Stomach (tissue), 9 donors: Measurements from ENCODE around the gene FMO4. TPM values are rescaled to one million over a fixed set of nuclear protein-coding genes. Genes with fewer than 3 reads are reported as not detected.

Experiments
- DNase-seq, 2 donors: peaks; one replicate each; pipeline versions ENCODE4 v3.0.0 to v3.0.0-alpha.2; 2013 to 2019
- H3K27ac ChIP-seq, 5 donors: fragments of 200-600 bp in 4 of 5; sonication (generic) in 4 of 5; one replicate each; pipeline ENCODE4 v1.5.1; 2013 to 2019; ENCODE audit warnings: mild to moderate bottlenecking in 1 of 5, moderate library complexity in 1 of 5
- H3K27me3 ChIP-seq, 3 donors: fragments of 200-600 bp; sonication (generic); one replicate each; pipeline ENCODE4 v1.5.1; 2017 to 2019; ENCODE audit warnings: mixed run types in 1 of 3
- H3K36me3 ChIP-seq, 4 donors: fragments of 200-600 bp; sonication (generic); 1 replicate in 3 of 4; 2 replicates in 1 of 4; pipeline ENCODE4 v1.5.1; 2016 to 2019
- H3K4me1 ChIP-seq, 4 donors: fragments of 200-600 bp; sonication (generic); one replicate each; pipeline ENCODE4 v1.5.1; 2016 to 2019
- H3K4me3 ChIP-seq, 4 donors: fragments of 200-600 bp; sonication (generic) in 3 of 4; one replicate each; pipeline ENCODE4 v1.5.1; 2016 to 2019; ENCODE audit warnings: mild to moderate bottlenecking in 1 of 4
- H3K9me3 ChIP-seq, 4 donors: fragments of 200-600 bp; sonication (generic); one replicate each; pipeline ENCODE4 v1.5.1; 2016 to 2019
- EP300 ChIP-seq: sonication (generic); formaldehyde crosslinking; IDR thresholded peaks from one replicate; pipeline ENCODE4 v1.6.1; 2017; ENCODE audit warnings: antibody characterized with exemption
- POLR2A ChIP-seq, 4 donors: fragments of 450-650 bp; IDR thresholded peaks; one replicate each; pipeline ENCODE4 v1.6.1; 2016; ENCODE audit warnings: antibody characterized with exemption in 4 of 4, control low read depth in 2 of 4, mild to moderate bottlenecking in 1 of 4, moderate library complexity in 1 of 4
- POLR2AphosphoS5 ChIP-seq, 3 donors: sonication (generic); formaldehyde crosslinking; IDR thresholded peaks; one replicate each; pipeline ENCODE4 v1.6.1; 2016; ENCODE audit warnings: antibody characterized with exemption in 3 of 3
- WGBS, 5 donors: extraction: QIAGEN DNeasy Blood & Tissue Kit in 3 of 5; methylation state at CpG; one replicate each; pipeline versions ENCODE4 v1.1.5 to v1.1.7; 2013 to 2018; 5-methylcytosine and 5-hydroxymethylcytosine counted together
- intact Hi-C: fragments of 100-400 bp; cut with DNase I; formaldehyde crosslinking; loops from one replicate; pipeline ENCODE4 v1.15.1; 2023; ENCODE audit warnings: low total_unique reads
- polyA plus RNA-seq, 3 donors: library from polyadenylated mRNA; stranded (reverse); fragments of 200-250 nt; gene quantifications; one replicate each; pipeline ENCODE4 v1.2.3, GENCODE V29; 2013
- total RNA-seq, 5 donors: library from RNA; depleted of rRNA; stranded (reverse); fragments of >200 nt; gene quantifications; one replicate each; pipeline versions ENCODE4 v1.1.0 to v1.2.3, GENCODE V29; 2014 to 2016
- TF ChIP-seq, protein P1 (sequence below), 7 experiments: fragments of 450-650 bp in 4 of 7; fragments of 200-600 bp in 3 of 7; sonication (generic) in 3 of 7; IDR thresholded peaks; one replicate each; pipeline ENCODE4 v1.5.1; 2016 to 2019; ENCODE audit warnings: antibody characterized with exemption in 7 of 7, control low read depth in 2 of 7, mild to moderate bottlenecking in 1 of 7
- donor health status: healthy with polysubstance abuse.
- donor health status: Bipolar disorder and iron deficiency.
- donor health status: healthy.

Gene FMO4
- total and polyA plus RNA-seq, 8 donors: 0.89 to 12.2 (median 3.8) TPM; not detected in 1

DNA sequence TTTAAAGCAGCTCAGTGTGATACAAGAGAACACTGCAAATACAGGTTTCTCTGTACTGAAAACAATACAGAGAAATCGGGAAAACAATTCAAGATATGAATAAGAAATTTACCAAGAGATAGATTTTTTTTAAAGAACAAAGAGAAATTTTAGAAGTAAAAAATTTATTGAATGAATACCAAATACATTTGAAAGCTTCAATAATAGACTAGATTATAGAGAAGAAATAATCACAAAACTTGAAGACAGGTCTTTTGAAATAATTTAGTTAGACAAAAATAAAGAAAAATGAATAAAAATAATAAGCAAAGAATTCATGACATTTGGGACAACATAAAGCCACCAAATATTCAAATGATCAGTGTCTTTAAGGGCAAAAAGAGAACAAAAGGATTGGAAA lies 13.6 kb upstream of the FMO4 start:
- DNase-seq: no peak
- intact Hi-C loops: loop anchor here (10.0 kb wide), 1 partner anchor 56 kb away; the partner anchor contains the start of gene FMO1
- Histone ChIP-seq H3K4me3 (no peak overlapping the region), H3K27ac (no peak overlapping the region), H3K36me3 (no peaks in the 10 kb centered on the region), H3K9me3 (peaks cover 0 to 22% (median 18%) of the 10 kb centered on the region in 4 donors), H3K27me3 (no peaks in the 10 kb centered on the region), H3K4me1 (no peaks in the 10 kb centered on the region)
- TF ChIP-seq EP300: no peak
- WGBS, 5 donors: 90 to 96% (median 95%) methylated on average over 1 of the region's 1 CpG

DNA sequence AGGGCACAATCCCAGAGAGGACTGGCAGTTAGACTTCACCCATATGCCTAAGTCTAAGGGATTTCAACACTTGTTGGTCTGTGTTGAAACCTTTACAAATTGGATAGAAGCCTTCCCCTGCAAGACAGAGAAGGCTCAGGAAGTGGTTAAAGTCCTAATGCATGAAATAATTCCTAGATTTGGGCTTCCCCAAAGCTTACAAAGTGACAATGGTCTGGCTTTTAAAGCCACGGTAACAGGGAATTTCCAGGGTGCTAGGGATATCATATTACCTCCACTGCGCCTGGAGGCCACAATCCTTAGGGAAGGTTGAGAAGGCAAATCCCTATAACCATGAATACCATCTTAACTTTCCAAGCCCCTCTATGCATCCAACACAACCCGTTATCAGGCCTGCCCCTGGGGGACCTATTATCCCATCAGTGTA lies 3.3 kb upstream of the FMO4 start:
- 55 to 71% (median 59%) methylated on average over 1 to 3 of the region's 3 CpGs for WGBS, 5 donors
- intact Hi-C loops: no loop called here
- H3K27ac ChIP-seq: no peak overlapping the region
- H3K9me3 ChIP-seq: no peaks in the 10 kb centered on the region
- H3K27me3 ChIP-seq: no peaks in the 10 kb centered on the region
- no peak for TF ChIP-seq EP300
- no peak for TF ChIP-seq POLR2AphosphoS5 (IDR thresholded peaks at IDR 0.05)
- no peak for TF ChIP-seq POLR2A (IDR thresholded peaks at IDR 0.05)
- TF ChIP-seq, protein P1, sequence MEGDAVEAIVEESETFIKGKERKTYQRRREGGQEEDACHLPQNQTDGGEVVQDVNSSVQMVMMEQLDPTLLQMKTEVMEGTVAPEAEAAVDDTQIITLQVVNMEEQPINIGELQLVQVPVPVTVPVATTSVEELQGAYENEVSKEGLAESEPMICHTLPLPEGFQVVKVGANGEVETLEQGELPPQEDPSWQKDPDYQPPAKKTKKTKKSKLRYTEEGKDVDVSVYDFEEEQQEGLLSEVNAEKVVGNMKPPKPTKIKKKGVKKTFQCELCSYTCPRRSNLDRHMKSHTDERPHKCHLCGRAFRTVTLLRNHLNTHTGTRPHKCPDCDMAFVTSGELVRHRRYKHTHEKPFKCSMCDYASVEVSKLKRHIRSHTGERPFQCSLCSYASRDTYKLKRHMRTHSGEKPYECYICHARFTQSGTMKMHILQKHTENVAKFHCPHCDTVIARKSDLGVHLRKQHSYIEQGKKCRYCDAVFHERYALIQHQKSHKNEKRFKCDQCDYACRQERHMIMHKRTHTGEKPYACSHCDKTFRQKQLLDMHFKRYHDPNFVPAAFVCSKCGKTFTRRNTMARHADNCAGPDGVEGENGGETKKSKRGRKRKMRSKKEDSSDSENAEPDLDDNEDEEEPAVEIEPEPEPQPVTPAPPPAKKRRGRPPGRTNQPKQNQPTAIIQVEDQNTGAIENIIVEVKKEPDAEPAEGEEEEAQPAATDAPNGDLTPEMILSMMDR (IDR thresholded peaks at IDR 0.05): no peak
- no peaks in the 10 kb centered on the region for H3K36me3 ChIP-seq
- peaks cover 0 to 22% (median 16%) of the 10 kb centered on the region in 4 donors for H3K4me1 ChIP-seq
- no peak overlapping the region for H3K4me3 ChIP-seq
- no peak for DNase-seq

GRCh38 chr1:171311771-171312558 lies 2.0 kb upstream of the FMO4 start:
- intact Hi-C loops: no loop called here
- Histone ChIP-seq H3K27me3 (no peaks in the 10 kb centered on the region), H3K36me3 (peaks cover 0 to 4% (median 0%) of the 10 kb centered on the region in 4 donors), H3K4me1 (peaks cover 0 to 22% (median 16%) of the 10 kb centered on the region in 4 donors), H3K4me3 (no peak overlapping the region), H3K9me3 (no peaks in the 10 kb centered on the region), H3K27ac (no peak overlapping the region)
- whole genome bisulfite sequencing, 5 donors: 82 to 90% (median 88%) methylated on average over 8 of the region's 8 CpGs
- DNase-seq: no peak
- TF ChIP-seq POLR2A (IDR thresholded peaks at IDR 0.05) (no peak), POLR2AphosphoS5 (IDR thresholded peaks at IDR 0.05) (no peak), EP300 (no peak)

- intact Hi-C loops: no loop called here
- DNase-seq: no peak
- H3K9me3 ChIP-seq: no peaks in the 10 kb centered on the region
- no peaks in the 10 kb centered on the region for H3K27me3 ChIP-seq
- peak overlapping the region in 4 of 5 donors; percentile 47 to 80 (median 73) for H3K27ac ChIP-seq
- peaks cover 0 to 4% (median 0%) of the 10 kb centered on the region in 4 donors for H3K36me3 ChIP-seq
- peaks cover 0 to 22% (median 16%) of the 10 kb centered on the region in 4 donors for H3K4me1 ChIP-seq
- WGBS, 5 donors: 7 to 13% (median 9%) methylated on average over 1 of the region's 1 CpG
- no peak for TF ChIP-seq POLR2AphosphoS5 (IDR thresholded peaks at IDR 0.05)
- TF ChIP-seq, protein P1 (IDR thresholded peaks at IDR 0.05): no peak
- no peak for TF ChIP-seq POLR2A (IDR thresholded peaks at IDR 0.05)
- no peak for TF ChIP-seq EP300
- H3K4me3 ChIP-seq: no peak overlapping the region
Measured at GRCh38 chr1:171313319-171313834, 606 bp upstream of the FMO4 start.

GRCh38 chr1:171329251-171329650 lies 15.3 kb downstream of the FMO4 start:
- Histone ChIP-seq H3K9me3 (no peaks in the 10 kb centered on the region), H3K4me3 (no peak overlapping the region), H3K36me3 (peaks cover 0 to 6% (median 3%) of the 10 kb centered on the region in 4 donors), H3K27ac (no peak overlapping the region), H3K27me3 (no peaks in the 10 kb centered on the region), H3K4me1 (no peaks in the 10 kb centered on the region)
- WGBS, 5 donors: 91 to 96% (median 93%) methylated on average over 7 of the region's 7 CpGs
- intact Hi-C loops: no loop called here
- no peak for TF ChIP-seq POLR2AphosphoS5 (IDR thresholded peaks at IDR 0.05)
- TF ChIP-seq EP300: no peak
- no peak for DNase-seq
